ENCODE measurements around the gene SMCP.

Gene SMCP

DNA sequence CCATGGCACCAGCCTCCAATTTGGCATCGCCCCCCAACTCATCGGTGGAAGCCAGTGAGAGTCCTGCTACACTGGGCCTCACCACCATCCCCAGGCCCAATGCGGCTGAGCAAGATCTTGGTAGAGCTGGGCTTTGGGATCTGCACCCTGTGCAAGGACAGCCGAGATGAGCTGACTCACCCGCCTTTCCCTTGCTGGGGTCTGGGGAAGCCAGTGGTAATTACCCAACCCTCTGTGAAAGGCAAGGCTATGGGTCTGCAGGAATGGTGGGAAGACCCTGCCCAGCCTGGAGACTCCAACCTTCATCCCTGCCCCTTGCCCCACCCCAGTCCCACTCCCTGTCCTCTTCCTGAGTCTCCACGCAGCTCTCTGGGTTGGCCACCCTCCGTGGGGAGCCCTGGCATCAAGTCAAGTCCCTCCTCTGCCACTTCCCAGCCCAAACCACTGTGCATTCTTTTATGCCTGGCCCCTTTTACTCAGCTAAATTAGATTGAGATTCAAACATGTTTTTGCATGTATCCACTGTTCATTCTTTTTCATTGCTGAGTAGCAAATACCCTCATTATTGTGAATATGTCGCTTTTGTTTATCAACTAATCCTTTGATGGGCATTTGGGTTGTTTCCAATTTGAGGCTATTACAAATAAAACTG is 8.8 kb downstream of the SMCP start:
- DNase-seq = no peak

DNA sequence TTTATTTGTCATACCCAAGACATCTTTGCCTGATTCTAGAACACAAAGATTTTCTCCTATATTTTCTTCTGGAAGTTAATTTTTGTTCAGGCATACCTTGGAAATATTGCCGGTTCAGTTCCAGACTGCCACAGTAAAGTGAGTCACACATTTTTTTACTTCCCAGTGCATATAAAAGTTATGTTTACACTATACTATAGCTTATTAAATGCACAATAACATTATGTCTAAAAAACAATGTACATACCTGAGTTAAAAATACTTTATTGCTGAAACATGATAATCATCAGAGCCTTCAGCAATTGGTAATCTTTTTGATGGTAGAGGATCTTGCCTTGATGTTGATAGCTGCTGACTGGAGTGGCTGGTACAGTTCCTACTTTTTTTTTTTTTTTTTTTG is 10.0 kb downstream of the SMCP start:
- DNase-seq = no peak

DNA sequence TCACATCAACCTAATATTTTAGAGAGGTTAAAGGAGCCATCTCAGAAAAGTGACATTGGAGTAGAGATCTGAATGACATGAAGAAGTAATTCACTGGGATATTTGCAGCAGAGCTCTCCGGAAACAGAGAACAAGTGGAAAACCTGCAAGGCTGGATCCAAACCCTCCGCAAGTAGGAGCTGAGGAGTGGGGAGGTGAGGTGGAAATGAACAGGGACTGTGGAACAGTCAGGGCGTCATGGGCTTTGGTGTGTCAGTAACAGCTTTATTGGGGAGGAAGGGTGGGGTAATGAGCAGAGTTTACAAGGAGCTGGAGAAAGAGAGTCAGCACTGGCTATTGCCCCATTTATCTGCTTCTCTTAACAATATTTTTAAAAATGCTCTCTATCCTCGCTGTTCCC is 20.9 kb downstream of the SMCP start:
- DNase-seq = no peak

GRCh38 chr1:152899883-152900282 is 21.8 kb downstream of the SMCP start:
- no peak for DNase-seq

DNA sequence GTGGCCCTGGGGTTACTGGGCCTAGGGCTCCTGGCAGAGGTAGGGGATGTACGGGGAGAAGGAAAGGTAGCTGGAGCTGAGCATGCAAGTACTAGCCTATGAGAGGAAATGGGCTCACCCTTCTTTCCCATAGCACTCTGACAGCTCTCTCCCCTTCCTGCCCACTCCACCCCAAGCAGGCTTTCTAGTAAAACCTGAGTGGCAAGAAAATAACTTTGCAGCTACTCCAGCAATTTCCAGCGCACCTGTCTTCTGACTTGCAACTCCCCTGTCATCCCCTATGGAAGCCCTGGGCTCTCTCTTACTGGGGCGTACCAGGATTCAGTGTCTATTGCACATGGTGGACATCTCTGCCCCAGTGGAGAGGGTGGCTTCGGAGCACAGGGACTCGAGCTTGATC is 23.5 kb downstream of the SMCP start:
- no peak for DNase-seq

DNA sequence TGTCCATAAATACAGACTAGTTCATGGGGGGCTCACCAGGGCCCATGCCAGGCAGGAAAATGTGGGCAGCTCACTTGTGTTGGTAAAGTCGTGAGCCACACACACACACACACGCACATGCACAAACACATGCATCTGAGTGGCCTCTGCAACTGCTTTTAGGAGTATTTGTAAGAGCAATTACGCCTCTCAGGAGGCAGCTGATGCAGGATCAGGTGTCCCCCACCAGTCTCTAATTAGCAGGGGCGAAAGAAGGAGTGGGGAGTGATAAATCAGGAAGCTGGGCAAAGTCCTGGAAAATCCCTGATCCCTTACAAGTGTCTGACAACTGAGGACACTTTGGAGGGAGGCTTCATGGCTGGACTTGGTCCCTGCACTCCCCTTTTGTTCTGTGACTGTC is 24.5 kb downstream of the SMCP start:
- DNase-seq = no peak

DNA sequence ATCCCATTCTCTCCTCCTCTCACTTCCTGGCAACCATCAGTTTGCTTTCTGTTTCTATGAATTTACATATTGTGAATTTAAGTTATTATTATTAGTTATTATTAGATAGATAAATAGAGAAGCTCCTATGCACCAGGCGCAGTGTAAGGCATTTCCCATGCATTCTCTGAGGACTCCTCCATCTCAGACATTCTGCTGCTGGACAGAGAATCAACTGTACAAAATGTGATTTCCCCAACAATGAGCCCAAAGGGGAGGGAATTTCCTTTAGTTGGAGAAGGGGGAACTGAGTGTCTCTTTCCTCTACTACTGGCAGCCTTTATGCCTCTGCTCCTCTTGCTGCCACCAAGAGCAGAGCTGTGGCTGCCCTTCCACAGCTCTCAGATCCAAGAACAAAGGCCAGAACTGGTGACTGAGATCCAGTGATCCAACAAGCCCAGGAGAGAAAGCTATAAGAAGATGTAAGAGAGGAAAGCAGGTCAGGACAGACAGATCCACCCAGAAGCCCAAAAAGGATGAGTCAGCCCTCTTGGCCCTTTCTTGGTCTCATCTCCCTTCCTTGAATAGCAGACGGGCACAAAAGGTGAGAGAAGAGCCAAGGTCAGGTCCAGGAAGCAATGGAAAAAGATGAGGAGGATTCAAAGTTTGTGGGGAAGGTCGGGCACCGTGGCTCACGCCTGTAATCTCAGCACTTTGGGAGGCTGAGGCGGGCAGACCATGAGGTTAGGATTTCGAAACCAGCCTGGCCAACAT is 26.7 kb downstream of the SMCP start:
- DNase-seq = no peak

DNA sequence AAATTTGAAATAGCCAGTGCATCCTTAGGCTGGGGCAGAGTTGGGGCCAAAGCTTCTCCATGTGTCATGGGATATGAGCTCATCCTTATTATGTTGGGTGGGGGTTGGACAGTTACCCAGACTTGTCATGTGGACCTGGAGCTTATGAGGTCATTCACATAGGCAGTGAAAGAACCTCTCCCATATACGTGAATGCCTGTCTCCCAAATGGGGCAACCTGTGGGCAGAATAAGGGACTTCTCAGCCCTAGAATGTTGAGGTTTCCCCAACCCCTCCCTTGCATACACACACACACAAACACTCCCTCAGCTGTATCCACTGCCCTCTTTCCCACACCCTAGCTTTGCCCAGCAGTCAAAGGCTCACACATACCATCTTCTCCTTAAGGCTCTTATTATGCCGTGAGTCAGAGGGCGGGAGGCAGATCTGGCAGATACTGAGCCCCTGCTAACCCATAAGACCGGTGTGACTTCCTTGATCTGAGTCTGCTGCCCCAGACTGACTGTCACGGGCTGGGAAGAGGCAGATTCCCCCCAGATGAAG is 28.0 kb downstream of the SMCP start:
- DNase-seq = no peak

DNA sequence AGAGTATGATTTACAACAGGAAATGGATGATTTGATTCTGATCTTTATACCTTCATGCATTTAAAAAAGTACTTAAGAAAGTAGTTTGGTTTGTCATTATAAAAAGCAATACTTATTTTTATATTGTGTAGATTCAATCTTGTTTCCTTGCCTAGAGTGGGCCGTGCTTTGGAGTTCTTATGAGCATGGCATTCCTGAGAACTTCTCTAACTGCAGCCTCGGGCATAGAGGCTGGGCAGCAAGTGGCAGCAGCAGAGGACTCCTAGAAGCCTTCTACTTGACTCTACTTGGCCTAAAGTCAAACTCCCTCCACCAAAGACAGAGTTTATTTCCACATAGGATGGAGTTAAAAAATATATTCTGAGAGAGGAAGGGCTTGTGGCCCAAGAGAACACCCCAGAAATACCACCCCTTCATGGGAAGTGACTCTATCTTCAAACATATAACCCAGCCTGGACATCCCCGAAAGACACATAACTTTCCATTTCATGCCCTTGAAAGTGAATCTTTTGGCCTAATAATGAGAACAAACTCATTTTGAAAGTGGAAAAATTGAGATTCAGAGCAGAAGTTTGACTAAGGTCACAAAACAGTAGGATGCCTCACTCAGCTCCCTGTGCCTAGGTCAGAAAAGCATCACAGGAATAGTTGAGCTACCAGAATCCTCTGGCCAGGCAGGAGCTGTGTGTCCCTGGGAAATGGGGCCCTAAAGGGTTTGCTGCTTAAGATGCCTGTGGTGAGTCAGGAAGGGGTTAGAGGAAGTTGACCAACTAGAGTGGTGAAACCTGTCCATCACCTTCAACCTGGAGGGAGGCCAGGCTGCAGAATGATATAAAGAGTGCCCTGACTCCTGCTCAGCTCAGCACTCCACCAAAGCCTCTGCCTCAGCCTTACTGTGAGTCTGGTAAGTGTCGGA is 29.8 kb downstream of the SMCP start, which contains the start of gene IVL:
TSS of gene IVL (plus strand) at position 861 of the 916 bp plus-strand sequence. CDS start 1,252 bp downstream, outside the sequence.
- no peak for DNase-seq

DNA sequence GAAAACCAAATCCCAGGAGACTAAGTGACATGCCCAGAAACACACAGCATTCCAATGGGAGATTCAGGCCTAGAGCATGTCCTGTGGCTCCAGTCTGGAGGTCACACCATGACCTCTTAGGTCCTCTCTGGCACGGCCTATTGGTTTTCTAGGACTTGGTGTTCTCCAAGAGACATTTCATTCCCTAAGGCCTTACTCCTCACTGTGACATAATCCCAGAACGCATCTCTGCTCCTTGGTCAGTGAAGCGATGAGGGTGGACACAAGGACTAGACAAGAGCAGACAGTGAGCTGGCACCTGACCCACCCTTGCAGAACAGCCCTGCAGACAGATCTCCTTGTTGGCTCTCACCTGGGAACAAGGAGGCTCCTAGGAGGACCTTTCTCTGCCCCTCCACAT is 31.1 kb downstream of the SMCP start:
- no peak for DNase-seq

DNA sequence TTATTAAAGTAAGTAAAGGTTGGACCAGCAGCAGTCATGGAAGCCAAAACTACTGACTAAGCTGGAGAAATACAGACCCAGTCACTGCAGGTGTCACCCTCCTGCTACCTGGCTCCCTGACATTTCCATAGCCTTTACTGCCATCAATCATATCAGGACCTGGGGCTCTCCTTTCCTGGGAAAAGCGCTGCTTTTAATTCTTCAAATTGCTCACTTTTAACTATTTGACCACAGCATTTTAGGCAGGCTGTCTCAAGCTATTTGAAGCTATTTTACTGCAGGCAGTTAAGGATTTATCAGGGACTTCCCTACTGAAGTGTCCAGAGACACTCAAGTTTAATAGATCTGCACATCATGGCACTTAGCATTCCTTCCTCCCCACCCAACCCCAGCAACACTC is 34.3 kb downstream of the SMCP start:
- DNase-seq = no peak

GRCh38 chr1:152912900-152913299 is 34.8 kb downstream of the SMCP start:
- DNase-seq = no peak

- DNase-seq = no peak
These were observed 39.7 kb downstream of the SMCP start for GRCh38 chr1:152917794-152918193.

- DNase-seq = no peak
These were observed 40.9 kb downstream of the SMCP start for GRCh38 chr1:152919071-152919470.

- DNase-seq = no peak
These were observed 46.1 kb downstream of the SMCP start for GRCh38 chr1:152924191-152924590.

DNA sequence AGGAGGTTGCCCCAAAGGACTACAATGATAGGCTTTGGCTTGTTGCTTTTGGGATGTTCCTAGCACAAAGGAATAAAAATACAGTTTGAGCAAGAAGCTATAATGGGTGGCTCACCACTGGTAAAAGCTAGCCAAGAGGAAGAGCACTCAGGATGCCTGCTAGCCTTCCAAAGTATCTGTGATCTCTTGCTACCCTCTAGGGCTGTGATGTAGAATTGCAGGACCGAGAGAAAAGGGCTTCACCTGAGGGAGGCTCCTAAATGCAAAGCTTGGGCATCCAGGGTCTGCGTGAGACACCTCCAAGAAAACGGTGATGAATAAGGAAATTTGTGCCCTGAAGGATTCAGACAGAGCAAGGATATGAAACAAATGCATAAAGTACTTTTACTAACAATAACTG is 48.0 kb downstream of the SMCP start:
- DNase-seq = no peak

DNA sequence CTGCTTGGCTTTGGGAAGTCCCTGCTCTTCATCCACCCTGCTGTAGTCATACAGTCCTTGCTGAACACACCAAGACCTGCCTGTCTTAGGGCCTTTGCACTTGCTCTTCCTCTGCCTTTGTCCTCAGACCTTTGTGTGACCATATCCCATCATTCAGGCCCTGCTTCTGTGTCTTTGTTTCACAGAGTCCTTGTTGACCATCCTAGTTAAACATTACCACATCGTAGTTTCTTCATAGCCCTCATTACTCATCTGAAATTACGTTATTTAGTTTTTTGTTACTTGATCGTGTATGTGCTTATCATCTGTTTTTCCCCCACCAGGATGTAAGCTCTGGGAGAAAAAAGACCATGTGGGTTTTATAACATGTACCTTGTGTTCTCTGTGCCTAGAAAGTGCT is 50.5 kb downstream of the SMCP start:
- no peak for DNase-seq

GRCh38 chr1:152932170-152932811 is 54.2 kb downstream of the SMCP start:
- DNase-seq = no peak

GRCh38 chr1:152933196-152933595 is 55.1 kb downstream of the SMCP start:
- no peak for DNase-seq
